H9 (cell line): ENCODE data around the gene PGS1. TPM values are rescaled to one million over a fixed set of nuclear protein-coding genes. Genes with fewer than 3 reads are reported as not detected.

Experiments used
- DNase-seq: peaks from one replicate; pipeline ENCODE4 v3.0.0-alpha.2; 2017
- H2AFZ ChIP-seq: one replicate; pipeline ENCODE4 v1.6.1; 2013; ENCODE audit warnings: mild to moderate bottlenecking, low read length, control low read depth, moderate library complexity
- H2AK5ac ChIP-seq: 2 replicates; pipeline ENCODE4 v1.6.1; 2013; ENCODE audit warnings: low read length, control low read depth, mixed read lengths; ENCODE audit not compliant: insufficient read length
- H2BK120ac ChIP-seq: one replicate; pipeline ENCODE4 v1.6.1; 2013; ENCODE audit warnings: low read depth, mild to moderate bottlenecking, low read length, control low read depth, inconsistent platforms; ENCODE audit not compliant: poor library complexity, severe bottlenecking
- H2BK12ac ChIP-seq: 2 replicates; pipeline ENCODE4 v1.6.1; 2013; ENCODE audit warnings: low read length, control low read depth, mixed read lengths, low read depth; ENCODE audit not compliant: insufficient read length
- H2BK15ac ChIP-seq: 2 replicates; pipeline ENCODE4 v1.6.1; 2013; ENCODE audit warnings: low read depth, low read length, control low read depth
- H2BK20ac ChIP-seq: one replicate; pipeline ENCODE4 v1.6.1; 2013; ENCODE audit warnings: low read depth, mild to moderate bottlenecking, low read length, control low read depth, inconsistent platforms; ENCODE audit not compliant: poor library complexity, severe bottlenecking
- H2BK5ac ChIP-seq: 2 replicates; pipeline ENCODE4 v1.6.1; 2013; ENCODE audit warnings: low read length, control low read depth, mixed read lengths; ENCODE audit not compliant: insufficient read length
- H3K14ac ChIP-seq: 2 replicates; pipeline ENCODE4 v1.6.1; 2013; ENCODE audit warnings: low read length, control low read depth; ENCODE audit not compliant: insufficient read depth
- H3K18ac ChIP-seq: 2 replicates; pipeline ENCODE4 v1.6.1; 2013; ENCODE audit warnings: low read depth, mild to moderate bottlenecking, mixed read lengths, low read length, control low read depth; ENCODE audit not compliant: insufficient read length
- H3K23ac ChIP-seq: 2 replicates; pipeline ENCODE4 v1.6.1; 2013; ENCODE audit warnings: low read length, control low read depth, mixed read lengths, low read depth; ENCODE audit not compliant: insufficient read length
- H3K23me2 ChIP-seq: 2 replicates; pipeline ENCODE4 v1.6.1; 2013; ENCODE audit warnings: low read depth, mild to moderate bottlenecking, mixed read lengths, low read length, control low read depth; ENCODE audit not compliant: insufficient read length, poor library complexity, severe bottlenecking
- H3K27ac ChIP-seq: 2 replicates; pipeline ENCODE4 v1.5.1; 2013; ENCODE audit warnings: low read length, control low read depth, mixed read lengths, low read depth; ENCODE audit not compliant: insufficient read length
- H3K27me3 ChIP-seq: 2 replicates; pipeline ENCODE4 v1.6.1; 2013; ENCODE audit warnings: low read length, control low read depth, inconsistent platforms; ENCODE audit not compliant: insufficient read depth
- H3K4ac ChIP-seq: 2 replicates; pipeline ENCODE4 v1.6.1; 2013; ENCODE audit warnings: low read depth, mild to moderate bottlenecking, control low read depth, inconsistent platforms, low read length, moderate library complexity
- H3K4me1 ChIP-seq: 2 replicates; pipeline ENCODE4 v1.6.1; 2013; ENCODE audit warnings: low read length, control low read depth, inconsistent platforms; ENCODE audit not compliant: insufficient read depth
- H3K4me2 ChIP-seq: 2 replicates; pipeline ENCODE4 v1.6.1; 2013; ENCODE audit warnings: low read length, control low read depth, mixed read lengths; ENCODE audit not compliant: insufficient read length, insufficient read depth
- H3K56ac ChIP-seq: 2 replicates; pipeline ENCODE4 v1.6.1; 2013; ENCODE audit warnings: low read depth, mild to moderate bottlenecking, mixed read lengths, low read length, control low read depth; ENCODE audit not compliant: insufficient read length
- H3K79me1 ChIP-seq: 2 replicates; pipeline ENCODE4 v1.6.1; 2013; ENCODE audit warnings: low read depth, mild to moderate bottlenecking, moderate library complexity, low read length, control low read depth, inconsistent platforms; ENCODE audit not compliant: insufficient read depth, poor library complexity, severe bottlenecking
- H3K79me2 ChIP-seq: 2 replicates; pipeline ENCODE4 v1.6.1; 2013; ENCODE audit warnings: low read length, control low read depth, inconsistent platforms; ENCODE audit not compliant: insufficient read depth
- H3K9ac ChIP-seq: 2 replicates; pipeline ENCODE4 v1.6.1; 2013; ENCODE audit warnings: low read length, control low read depth, mixed read lengths; ENCODE audit not compliant: insufficient read length; ENCODE audit errors: extremely low read depth
- H3K9me3 ChIP-seq: one replicate; pipeline ENCODE4 v1.6.1; 2013; ENCODE audit warnings: low read depth, low read length, inconsistent platforms; ENCODE audit not compliant: control insufficient read depth
- H3T11ph ChIP-seq: one replicate; pipeline ENCODE4 v1.6.1; 2013; ENCODE audit warnings: mild to moderate bottlenecking, low read length, control low read depth, inconsistent platforms
- H4K20me1 ChIP-seq: one replicate; pipeline ENCODE4 v1.6.1; 2013; ENCODE audit not compliant: control insufficient read depth, insufficient read length, insufficient read depth
- H4K5ac ChIP-seq: 2 replicates; pipeline ENCODE4 v1.6.1; 2013; ENCODE audit warnings: low read depth, mild to moderate bottlenecking, mixed read lengths, low read length, control low read depth; ENCODE audit not compliant: insufficient read length
- H4K8ac ChIP-seq: replicated peaks from 2 replicates; pipeline ENCODE4 v1.6.1; 2013; ENCODE audit warnings: low read length, control low read depth, mixed read lengths, low read depth; ENCODE audit not compliant: insufficient read length
- H4K91ac ChIP-seq: 2 replicates; pipeline ENCODE4 v1.6.1; 2013; ENCODE audit warnings: low read depth, mild to moderate bottlenecking, moderate library complexity, mixed read lengths, low read length, control low read depth; ENCODE audit not compliant: insufficient read length
- H3K27ac Mint-ChIP-seq, 3 experiments: 2 replicates in 2 of 3; 3 replicates in 1 of 3; pipeline ENCODE4 v1.8.0; 2020 to 2021; ENCODE audit warnings: mixed read lengths in 3 of 3, mild to moderate bottlenecking in 1 of 3, moderate library complexity in 1 of 3
- H3K27me3 Mint-ChIP-seq: 2 replicates; pipeline ENCODE4 v1.8.0; 2021; ENCODE audit warnings: low read depth, mild to moderate bottlenecking, moderate library complexity, mixed read lengths
- H3K36me3 Mint-ChIP-seq, 3 experiments: 2 replicates in 2 of 3; 3 replicates in 1 of 3; pipeline ENCODE4 v1.8.0; 2020 to 2021; ENCODE audit warnings: low read depth in 3 of 3, mixed read lengths in 3 of 3; ENCODE audit not compliant: insufficient read depth in 1 of 3
- H3K4me1 Mint-ChIP-seq, 2 experiments: 2 replicates each; pipeline ENCODE4 v1.8.0; 2020; ENCODE audit warnings: mixed read lengths in 2 of 2
- H3K4me3 Mint-ChIP-seq, 2 experiments: 2 replicates in 1 of 2; 3 replicates in 1 of 2; pipeline ENCODE4 v1.8.0; 2020 to 2021; ENCODE audit warnings: mild to moderate bottlenecking in 2 of 2, mixed read lengths in 2 of 2, moderate library complexity in 1 of 2
- H3K9me3 Mint-ChIP-seq, 2 experiments: 2 replicates in 1 of 2; 3 replicates in 1 of 2; pipeline ENCODE4 v1.8.0; 2020; ENCODE audit warnings: mild to moderate bottlenecking in 2 of 2, mixed read lengths in 2 of 2, moderate library complexity in 1 of 2
- WGBS: extraction: QIAGEN DNeasy Blood & Tissue Kit; methylation state at CpG from one replicate; pipeline ENCODE4 v1.1.7; 2013; ENCODE audit warnings: missing lambda C conversion rate, low lambda C conversion rate, mixed read lengths; ENCODE audit not compliant: insufficient read length; ENCODE audit errors: extremely low coverage; 5-methylcytosine and 5-hydroxymethylcytosine counted together
- total RNA-seq: library from RNA; stranded (reverse); gene quantifications from 2 replicates; pipeline ENCODE4 v1.2.1, GENCODE V29; 2021
- TF ChIP-seq, protein P1 (sequence below): fragments of 200-600 bp; sonication (generic); conservative IDR thresholded peaks from 3 replicates; pipeline ENCODE4 v1.8.0; 2021; ENCODE audit warnings: antibody characterized with exemption, mild to moderate bottlenecking

PGS1 gene
- total RNA-seq, 1 experiment from 2014 or later: 45.7 TPM

DNA sequence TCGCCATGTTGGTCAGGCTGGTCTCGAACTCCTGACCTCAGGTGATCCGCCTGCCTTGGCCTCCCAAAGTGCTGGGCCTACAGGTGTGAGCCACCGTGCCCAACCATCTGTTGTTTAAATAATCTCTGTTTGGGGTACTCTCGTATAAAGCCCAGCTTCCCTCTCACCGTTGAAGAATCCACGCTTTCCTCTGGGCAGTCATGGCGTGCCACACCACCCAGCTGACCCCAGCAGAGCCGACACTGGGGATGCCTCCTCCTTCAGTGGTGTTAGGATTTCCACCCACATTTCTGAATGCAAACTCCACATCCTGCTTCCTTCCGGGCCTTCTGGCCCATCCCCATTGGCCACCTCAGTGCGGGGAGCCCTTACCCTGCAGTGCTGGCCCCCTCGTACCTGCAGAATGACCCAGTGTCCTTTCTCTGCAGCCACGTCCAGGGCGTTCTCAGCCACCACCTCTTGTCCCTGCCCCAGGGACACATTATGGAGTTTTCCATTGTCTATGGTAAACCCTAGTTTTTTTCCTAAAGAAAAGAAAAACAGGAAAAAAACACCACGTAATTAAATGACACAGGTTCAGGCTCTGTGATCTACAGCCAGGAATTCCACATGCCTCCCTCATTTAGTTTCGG, 60.4 kb downstream of the PGS1 start:
- Histone ChIP-seq H3K56ac (no peak overlapping the region), H2BK12ac (no peak overlapping the region), H3K79me1 (no peaks in the 10 kb centered on the region), H2BK5ac (no peak overlapping the region), H3K79me2 (no peaks in the 10 kb centered on the region), H3K4ac (no peak overlapping the region), H2BK20ac (no peak overlapping the region), H4K8ac (no peak overlapping the region), H3K23ac (no peak overlapping the region), H3K18ac (no peak overlapping the region), H2AK5ac (no peak overlapping the region), H2BK15ac (no peak overlapping the region), H3T11ph (no peak overlapping the region), H3K4me2 (no peak overlapping the region), H3K4me1 (no peaks in the 10 kb centered on the region; the same call in 1 of the 2 replicates), H3K27me3 (no peaks in the 10 kb centered on the region), H4K5ac (no peak overlapping the region), H2AFZ (no peak overlapping the region), H3K9ac (no peak overlapping the region), H3K9me3 (no peaks in the 10 kb centered on the region), H4K91ac (no peak overlapping the region), H3K14ac (no peak overlapping the region), H4K20me1 (no peaks in the 10 kb centered on the region), H2BK120ac (no peak overlapping the region), H3K27ac (no peak overlapping the region), H3K23me2 (no peaks in the 10 kb centered on the region)
- peaks cover 0 to 6% (median 0%) of the 10 kb centered on the region in 3 experiments; a peak in 2 of 7 replicates for H3K36me3 Mint-ChIP-seq
- TF ChIP-seq, protein P1, sequence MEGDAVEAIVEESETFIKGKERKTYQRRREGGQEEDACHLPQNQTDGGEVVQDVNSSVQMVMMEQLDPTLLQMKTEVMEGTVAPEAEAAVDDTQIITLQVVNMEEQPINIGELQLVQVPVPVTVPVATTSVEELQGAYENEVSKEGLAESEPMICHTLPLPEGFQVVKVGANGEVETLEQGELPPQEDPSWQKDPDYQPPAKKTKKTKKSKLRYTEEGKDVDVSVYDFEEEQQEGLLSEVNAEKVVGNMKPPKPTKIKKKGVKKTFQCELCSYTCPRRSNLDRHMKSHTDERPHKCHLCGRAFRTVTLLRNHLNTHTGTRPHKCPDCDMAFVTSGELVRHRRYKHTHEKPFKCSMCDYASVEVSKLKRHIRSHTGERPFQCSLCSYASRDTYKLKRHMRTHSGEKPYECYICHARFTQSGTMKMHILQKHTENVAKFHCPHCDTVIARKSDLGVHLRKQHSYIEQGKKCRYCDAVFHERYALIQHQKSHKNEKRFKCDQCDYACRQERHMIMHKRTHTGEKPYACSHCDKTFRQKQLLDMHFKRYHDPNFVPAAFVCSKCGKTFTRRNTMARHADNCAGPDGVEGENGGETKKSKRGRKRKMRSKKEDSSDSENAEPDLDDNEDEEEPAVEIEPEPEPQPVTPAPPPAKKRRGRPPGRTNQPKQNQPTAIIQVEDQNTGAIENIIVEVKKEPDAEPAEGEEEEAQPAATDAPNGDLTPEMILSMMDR: no peak
- H3K4me1 Mint-ChIP-seq: peaks cover 8 to 18% of the 10 kb centered on the region in 2 experiments
- H3K4me3 Mint-ChIP-seq: no peak overlapping the region
- peak overlapping the region in 1 of 3 experiments; percentile 10; a peak in 2 of 7 replicates for H3K27ac Mint-ChIP-seq
- H3K9me3 Mint-ChIP-seq: peaks cover 10 to 13% of the 10 kb centered on the region in 2 experiments; a peak in 4 of 5 replicates
- DNase-seq: no peak
- peaks cover 4% of the 10 kb centered on the region for H3K27me3 Mint-ChIP-seq
- no CpG with 5 or more reads among the region's 16 CpGs for WGBS
